ENCODE results near the gene FBP1.

Gene FBP1

DNA sequence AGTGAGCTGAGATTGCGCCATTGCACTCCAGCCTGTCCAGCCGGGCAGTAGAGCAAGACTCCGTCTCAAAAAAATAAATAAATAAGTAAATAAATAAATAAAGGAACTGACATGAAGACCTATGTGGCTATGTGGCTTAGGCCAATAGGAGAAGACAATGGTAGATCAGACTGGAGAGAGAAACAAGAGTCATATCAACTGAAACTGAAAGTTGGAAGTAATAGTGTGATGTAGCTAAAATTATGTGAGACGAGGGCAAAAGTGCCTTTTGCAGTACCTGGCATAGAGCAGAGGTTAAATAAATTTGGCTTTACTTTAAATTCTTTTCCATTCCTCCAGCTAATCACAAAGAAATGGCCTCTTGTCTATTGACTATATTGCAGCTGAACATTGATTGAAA is 53.0 kb downstream of the FBP1 start:
- TF ChIP-seq ZNF70 (CRISPR knock-in tag; IDR thresholded peaks at IDR 0.05) = no peak
- TF ChIP-seq, protein P1, sequence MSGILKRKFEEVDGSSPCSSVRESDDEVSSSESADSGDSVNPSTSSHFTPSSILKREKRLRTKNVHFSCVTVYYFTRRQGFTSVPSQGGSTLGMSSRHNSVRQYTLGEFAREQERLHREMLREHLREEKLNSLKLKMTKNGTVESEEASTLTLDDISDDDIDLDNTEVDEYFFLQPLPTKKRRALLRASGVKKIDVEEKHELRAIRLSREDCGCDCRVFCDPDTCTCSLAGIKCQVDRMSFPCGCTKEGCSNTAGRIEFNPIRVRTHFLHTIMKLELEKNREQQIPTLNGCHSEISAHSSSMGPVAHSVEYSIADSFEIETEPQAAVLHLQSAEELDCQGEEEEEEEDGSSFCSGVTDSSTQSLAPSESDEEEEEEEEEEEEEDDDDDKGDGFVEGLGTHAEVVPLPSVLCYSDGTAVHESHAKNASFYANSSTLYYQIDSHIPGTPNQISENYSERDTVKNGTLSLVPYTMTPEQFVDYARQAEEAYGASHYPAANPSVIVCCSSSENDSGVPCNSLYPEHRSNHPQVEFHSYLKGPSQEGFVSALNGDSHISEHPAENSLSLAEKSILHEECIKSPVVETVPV (CRISPR knock-in tag; IDR thresholded peaks at IDR 0.05) = no peak
- TF ChIP-seq, protein P2, sequence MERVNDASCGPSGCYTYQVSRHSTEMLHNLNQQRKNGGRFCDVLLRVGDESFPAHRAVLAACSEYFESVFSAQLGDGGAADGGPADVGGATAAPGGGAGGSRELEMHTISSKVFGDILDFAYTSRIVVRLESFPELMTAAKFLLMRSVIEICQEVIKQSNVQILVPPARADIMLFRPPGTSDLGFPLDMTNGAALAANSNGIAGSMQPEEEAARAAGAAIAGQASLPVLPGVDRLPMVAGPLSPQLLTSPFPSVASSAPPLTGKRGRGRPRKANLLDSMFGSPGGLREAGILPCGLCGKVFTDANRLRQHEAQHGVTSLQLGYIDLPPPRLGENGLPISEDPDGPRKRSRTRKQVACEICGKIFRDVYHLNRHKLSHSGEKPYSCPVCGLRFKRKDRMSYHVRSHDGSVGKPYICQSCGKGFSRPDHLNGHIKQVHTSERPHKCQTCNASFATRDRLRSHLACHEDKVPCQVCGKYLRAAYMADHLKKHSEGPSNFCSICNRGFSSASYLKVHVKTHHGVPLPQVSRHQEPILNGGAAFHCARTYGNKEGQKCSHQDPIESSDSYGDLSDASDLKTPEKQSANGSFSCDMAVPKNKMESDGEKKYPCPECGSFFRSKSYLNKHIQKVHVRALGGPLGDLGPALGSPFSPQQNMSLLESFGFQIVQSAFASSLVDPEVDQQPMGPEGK (CRISPR knock-in tag; IDR thresholded peaks at IDR 0.05; ENCODE audit: borderline replicate concordance) = no peak
- TF ChIP-seq ZNF565 (CRISPR knock-in tag; conservative IDR thresholded peaks at IDR 0.05; ENCODE audit: low read depth) = no peak
- TF ChIP-seq PPARA (CRISPR knock-in tag; IDR thresholded peaks at IDR 0.05; ENCODE audit: borderline replicate concordance) = no peak
- TF ChIP-seq GLIS3 (CRISPR knock-in tag; IDR thresholded peaks at IDR 0.05) = no peak
- TF ChIP-seq SNAI2 (CRISPR knock-in tag; IDR thresholded peaks at IDR 0.05) = no peak
- no peak for TF ChIP-seq OSR1 (CRISPR knock-in tag; IDR thresholded peaks at IDR 0.05)
- TF ChIP-seq ZFP3 (CRISPR knock-in tag; IDR thresholded peaks at IDR 0.05) = no peak
- TF ChIP-seq RARB (CRISPR knock-in tag; IDR thresholded peaks at IDR 0.05) = no peak
- no peak for TF ChIP-seq BACH2 (CRISPR knock-in tag; IDR thresholded peaks at IDR 0.05; ENCODE audit: borderline replicate concordance)
- TF ChIP-seq CSDC2 (CRISPR knock-in tag; IDR thresholded peaks at IDR 0.05) = no peak
- ATAC-seq = no peak

DNA sequence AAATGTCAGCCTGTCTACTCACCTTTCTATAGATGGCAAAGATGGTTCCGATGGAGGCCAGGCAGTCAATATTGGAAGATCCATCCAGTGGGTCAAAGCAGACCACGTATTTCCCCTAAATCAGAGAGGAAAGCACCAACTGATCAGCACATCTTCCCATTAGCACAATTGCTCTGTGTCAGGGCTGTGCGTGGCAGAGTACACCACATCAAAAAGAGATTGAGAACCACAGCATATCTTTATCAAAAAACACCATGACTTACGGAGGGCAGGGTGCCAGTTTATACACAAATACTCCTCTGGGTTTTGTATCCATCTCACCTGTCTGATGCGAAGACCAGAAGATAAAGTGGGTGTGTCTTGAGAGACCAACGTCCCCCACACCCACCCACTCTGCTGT is 54.8 kb downstream of the FBP1 start:
- TF ChIP-seq SNAI2 (CRISPR knock-in tag; IDR thresholded peaks at IDR 0.05) = no peak
- no peak for ATAC-seq

DNA sequence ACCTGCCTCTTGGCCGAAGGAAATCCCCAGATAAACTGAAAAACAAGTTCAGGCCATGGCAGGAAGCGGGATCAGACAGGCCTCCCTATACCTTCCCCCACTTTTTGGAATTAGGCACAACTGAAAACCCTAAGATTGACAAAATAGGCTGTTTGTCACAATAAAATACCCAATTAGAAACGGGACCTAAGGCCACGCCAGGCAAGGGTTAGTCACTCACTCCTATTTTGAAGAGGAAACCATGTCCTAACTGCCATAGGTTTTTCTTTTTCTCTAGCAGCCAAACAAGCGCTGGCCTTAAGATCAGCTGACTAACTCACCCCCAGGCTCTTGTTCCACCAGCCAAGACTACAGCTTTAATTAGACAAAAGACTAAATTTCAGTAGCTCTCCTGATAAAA is 57.6 kb downstream of the FBP1 start:
- ATAC-seq = no peak
- TF ChIP-seq ESRRG (CRISPR knock-in tag; IDR thresholded peaks at IDR 0.05) (no peak), RARB (CRISPR knock-in tag; IDR thresholded peaks at IDR 0.05) (no peak), CSDC2 (CRISPR knock-in tag; IDR thresholded peaks at IDR 0.05) (no peak), ZFP30 (CRISPR knock-in tag; IDR thresholded peaks at IDR 0.05) (no peak), TOX (CRISPR knock-in tag; IDR thresholded peaks at IDR 0.05; ENCODE audit: borderline replicate concordance) (no peak)
- TF ChIP-seq, protein P3, sequence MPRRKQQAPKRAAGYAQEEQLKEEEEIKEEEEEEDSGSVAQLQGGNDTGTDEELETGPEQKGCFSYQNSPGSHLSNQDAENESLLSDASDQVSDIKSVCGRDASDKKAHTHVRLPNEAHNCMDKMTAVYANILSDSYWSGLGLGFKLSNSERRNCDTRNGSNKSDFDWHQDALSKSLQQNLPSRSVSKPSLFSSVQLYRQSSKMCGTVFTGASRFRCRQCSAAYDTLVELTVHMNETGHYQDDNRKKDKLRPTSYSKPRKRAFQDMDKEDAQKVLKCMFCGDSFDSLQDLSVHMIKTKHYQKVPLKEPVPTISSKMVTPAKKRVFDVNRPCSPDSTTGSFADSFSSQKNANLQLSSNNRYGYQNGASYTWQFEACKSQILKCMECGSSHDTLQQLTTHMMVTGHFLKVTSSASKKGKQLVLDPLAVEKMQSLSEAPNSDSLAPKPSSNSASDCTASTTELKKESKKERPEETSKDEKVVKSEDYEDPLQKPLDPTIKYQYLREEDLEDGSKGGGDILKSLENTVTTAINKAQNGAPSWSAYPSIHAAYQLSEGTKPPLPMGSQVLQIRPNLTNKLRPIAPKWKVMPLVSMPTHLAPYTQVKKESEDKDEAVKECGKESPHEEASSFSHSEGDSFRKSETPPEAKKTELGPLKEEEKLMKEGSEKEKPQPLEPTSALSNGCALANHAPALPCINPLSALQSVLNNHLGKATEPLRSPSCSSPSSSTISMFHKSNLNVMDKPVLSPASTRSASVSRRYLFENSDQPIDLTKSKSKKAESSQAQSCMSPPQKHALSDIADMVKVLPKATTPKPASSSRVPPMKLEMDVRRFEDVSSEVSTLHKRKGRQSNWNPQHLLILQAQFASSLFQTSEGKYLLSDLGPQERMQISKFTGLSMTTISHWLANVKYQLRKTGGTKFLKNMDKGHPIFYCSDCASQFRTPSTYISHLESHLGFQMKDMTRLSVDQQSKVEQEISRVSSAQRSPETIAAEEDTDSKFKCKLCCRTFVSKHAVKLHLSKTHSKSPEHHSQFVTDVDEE (CRISPR knock-in tag; IDR thresholded peaks at IDR 0.05) = no peak

DNA sequence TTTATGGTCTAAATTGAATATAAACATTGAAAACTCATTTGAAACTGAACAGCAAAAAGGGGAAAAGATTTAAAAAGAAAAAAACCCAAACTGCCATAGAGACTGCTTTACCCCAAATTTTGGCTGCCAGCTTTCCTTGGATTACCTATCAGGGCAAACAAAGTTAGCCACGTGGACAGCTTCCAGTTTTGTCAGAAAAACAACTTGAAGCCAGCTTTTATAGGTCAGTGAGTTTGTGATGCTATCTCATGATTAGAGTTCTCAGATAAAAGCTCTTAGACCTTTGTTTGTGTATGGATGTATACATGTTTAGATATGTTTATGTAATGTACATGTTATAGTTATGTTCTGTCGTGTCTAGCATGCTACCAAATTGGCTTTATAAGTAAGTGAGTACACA is 61.7 kb downstream of the FBP1 start:
- TF ChIP-seq OSR1 (CRISPR knock-in tag; IDR thresholded peaks at IDR 0.05) (no peak), PPARA (CRISPR knock-in tag; IDR thresholded peaks at IDR 0.05; ENCODE audit: borderline replicate concordance) (no peak), SNAI2 (CRISPR knock-in tag; IDR thresholded peaks at IDR 0.05) (no peak), ZC3H10 (CRISPR knock-in tag; IDR thresholded peaks at IDR 0.05) (no peak), ZNF70 (CRISPR knock-in tag; IDR thresholded peaks at IDR 0.05) (no peak), RARB (CRISPR knock-in tag; IDR thresholded peaks at IDR 0.05) (no peak), CSDC2 (CRISPR knock-in tag; IDR thresholded peaks at IDR 0.05) (no peak)
- ATAC-seq = no peak

DNA sequence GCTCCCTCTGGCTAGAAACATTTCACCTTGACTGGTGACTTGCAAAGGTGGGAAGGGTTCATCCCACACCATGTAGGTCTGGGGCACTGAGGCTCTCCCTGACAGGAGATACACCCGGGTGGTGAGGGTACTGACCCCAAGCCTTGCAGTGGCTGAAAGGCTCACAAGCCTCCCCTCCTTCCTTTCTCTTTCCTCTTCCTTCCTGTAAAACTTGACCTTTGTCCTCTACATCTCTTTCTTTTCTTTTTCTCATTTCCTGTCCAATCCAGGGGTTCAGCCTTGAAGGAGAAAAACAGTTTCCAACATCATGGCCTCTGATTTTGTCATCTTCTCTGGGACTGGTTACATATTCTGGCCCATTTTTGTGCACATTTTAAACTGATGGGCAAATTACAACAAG is 62.3 kb downstream of the FBP1 start:
- no peak for ATAC-seq
- TF ChIP-seq ARNTL (CRISPR knock-in tag; IDR thresholded peaks at IDR 0.05; ENCODE audit: borderline replicate concordance, low read depth) = no peak
- TF ChIP-seq TOX (CRISPR knock-in tag; IDR thresholded peaks at IDR 0.05; ENCODE audit: borderline replicate concordance) = no peak
- no peak for TF ChIP-seq SNAI2 (CRISPR knock-in tag; IDR thresholded peaks at IDR 0.05)
- TF ChIP-seq, protein P4, sequence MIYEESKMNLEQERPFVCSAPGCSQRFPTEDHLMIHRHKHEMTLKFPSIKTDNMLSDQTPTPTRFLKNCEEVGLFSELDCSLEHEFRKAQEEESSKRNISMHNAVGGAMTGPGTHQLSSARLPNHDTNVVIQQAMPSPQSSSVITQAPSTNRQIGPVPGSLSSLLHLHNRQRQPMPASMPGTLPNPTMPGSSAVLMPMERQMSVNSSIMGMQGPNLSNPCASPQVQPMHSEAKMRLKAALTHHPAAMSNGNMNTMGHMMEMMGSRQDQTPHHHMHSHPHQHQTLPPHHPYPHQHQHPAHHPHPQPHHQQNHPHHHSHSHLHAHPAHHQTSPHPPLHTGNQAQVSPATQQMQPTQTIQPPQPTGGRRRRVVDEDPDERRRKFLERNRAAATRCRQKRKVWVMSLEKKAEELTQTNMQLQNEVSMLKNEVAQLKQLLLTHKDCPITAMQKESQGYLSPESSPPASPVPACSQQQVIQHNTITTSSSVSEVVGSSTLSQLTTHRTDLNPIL (CRISPR knock-in tag; IDR thresholded peaks at IDR 0.05; ENCODE audit: low read depth) = no peak
- TF ChIP-seq ZFP3 (CRISPR knock-in tag; IDR thresholded peaks at IDR 0.05) = no peak
- no peak for TF ChIP-seq ZC3H10 (CRISPR knock-in tag; IDR thresholded peaks at IDR 0.05)
- no peak for TF ChIP-seq ZNF8 (CRISPR knock-in tag; IDR thresholded peaks at IDR 0.05)
- no peak for TF ChIP-seq ZNF565 (CRISPR knock-in tag; conservative IDR thresholded peaks at IDR 0.05; ENCODE audit: low read depth)
- no peak for TF ChIP-seq ISL1 (CRISPR knock-in tag; IDR thresholded peaks at IDR 0.05)
- TF ChIP-seq TCF4 (CRISPR knock-in tag; IDR thresholded peaks at IDR 0.05; ENCODE audit: borderline replicate concordance) = no peak
- TF ChIP-seq OSR1 (CRISPR knock-in tag; IDR thresholded peaks at IDR 0.05) = no peak
- TF ChIP-seq, protein P5, sequence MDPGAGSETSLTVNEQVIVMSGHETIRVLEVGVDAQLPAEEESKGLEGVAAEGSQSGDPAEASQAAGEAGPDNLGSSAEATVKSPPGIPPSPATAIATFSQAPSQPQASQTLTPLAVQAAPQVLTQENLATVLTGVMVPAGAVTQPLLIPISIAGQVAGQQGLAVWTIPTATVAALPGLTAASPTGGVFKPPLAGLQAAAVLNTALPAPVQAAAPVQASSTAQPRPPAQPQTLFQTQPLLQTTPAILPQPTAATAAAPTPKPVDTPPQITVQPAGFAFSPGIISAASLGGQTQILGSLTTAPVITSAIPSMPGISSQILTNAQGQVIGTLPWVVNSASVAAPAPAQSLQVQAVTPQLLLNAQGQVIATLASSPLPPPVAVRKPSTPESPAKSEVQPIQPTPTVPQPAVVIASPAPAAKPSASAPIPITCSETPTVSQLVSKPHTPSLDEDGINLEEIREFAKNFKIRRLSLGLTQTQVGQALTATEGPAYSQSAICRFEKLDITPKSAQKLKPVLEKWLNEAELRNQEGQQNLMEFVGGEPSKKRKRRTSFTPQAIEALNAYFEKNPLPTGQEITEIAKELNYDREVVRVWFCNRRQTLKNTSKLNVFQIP (CRISPR knock-in tag; IDR thresholded peaks at IDR 0.05; ENCODE audit: borderline replicate concordance, low read depth) = no peak

All from SK-N-SH treated with all-trans-retinoic acid at 6 μM for 48 hours (cell line).